Fibroblast of skin of left biceps (primary cell): ENCODE data around the gene PXYLP1.

Experiments
- DNase-seq, 2 experiments: peaks; one replicate each; pipeline ENCODE4 v3.0.0-alpha.2; 2013; ENCODE audit warnings: low read depth in 2 of 2

Gene PXYLP1

DNA sequence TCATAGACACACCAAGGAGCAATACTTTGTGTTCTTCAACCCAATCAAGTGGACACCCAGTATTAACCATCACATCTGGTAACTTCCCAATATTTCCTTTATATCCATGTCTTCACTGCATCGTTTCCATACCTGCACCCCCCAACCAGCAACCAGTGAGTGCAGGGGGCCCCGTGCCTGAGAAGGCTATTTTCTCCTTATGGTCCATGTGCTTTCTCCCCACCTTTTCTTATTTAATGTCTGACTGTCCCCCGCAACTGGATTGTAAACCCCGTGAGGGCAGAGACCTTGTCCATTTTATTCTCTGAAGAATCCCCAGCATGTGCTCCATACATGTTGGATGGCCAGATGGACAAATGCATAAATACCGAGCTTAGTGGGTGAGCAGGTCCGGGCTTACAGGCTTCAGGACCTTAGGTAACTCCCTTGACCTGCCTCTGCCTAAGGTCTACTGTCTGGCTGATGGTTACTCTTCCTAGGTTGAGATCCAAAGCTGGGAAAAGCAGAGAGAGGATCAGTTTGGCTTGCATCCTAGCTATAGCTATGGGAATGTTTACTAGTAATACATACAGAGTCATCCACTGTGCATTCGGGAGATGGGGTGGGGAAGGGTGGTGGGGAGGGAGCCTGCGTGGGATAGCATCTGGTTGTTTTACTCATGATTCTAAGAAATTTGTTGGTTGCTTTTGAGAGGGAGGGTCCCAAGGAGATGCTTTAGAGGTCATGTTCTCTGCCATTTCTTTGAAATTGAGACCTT, 41.5 kb downstream of the PXYLP1 start:
- DNase-seq = no peak

DNA sequence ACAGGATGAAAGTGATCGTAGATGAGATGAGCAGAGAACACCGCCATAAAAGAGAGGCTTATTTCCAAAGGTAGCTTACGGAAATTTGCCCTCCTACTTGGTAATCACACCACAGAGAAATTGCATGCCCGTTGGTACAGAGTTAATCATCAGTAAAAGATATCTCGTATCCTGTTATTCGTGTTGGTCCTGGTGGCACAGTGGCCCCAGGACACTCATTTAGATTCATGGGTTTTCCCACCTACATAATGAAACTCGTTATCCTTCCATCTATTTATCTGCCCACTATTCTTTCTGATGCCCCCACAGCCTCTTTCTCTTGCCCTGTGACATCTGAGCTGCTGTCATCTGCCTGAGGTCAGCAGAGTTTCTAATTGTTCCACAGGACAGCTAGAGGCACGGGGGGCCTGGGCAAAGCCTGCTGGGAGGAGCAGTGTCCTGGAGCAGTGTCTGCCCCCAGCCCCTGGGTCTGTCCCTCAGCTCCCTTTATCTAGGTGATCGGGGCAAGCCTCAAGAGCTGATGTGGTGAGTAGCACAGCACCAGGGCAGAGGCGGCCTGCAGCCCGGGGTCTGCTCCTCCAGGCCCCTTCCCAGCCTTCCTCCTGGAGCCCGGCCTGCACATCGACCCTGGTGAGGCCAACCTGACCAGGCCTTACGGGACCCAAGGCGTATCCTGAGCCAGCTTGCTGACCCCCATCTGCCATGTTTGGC, 42.2 kb downstream of the PXYLP1 start:
- DNase-seq = no peak

DNA sequence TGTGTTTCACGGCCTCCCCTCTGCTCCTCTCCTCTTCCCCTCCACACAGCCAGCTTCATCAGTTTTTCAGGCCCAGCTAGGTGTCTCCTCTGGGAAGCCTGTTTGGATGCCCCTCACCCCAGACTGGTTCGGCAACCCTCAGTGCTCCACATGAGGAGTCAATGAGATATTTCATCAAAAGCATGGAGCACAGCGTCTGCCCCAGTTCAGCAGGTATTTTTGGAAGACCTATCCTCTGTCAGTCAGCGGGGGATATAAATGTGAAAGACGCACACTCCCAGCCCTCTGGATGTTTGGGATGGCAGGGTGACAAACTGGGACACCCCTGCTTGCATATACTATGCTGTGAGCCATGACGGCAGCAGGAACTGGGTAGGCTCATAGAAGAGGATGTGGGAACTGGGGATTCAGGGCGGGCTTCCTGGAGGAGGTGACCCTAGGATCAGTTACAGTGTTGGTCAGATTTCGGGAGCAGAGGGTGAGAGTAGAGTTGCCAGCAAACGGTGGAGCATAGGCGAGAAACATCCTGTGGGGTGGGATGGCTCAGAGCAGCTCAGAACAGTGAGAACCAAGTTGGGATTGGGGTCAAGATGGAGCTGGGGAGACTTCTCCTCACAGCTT, 42.9 kb downstream of the PXYLP1 start:
- no peak for DNase-seq

GRCh38 chr3:141275032-141275422, 43.4 kb downstream of the PXYLP1 start:
- no peak for DNase-seq

DNA sequence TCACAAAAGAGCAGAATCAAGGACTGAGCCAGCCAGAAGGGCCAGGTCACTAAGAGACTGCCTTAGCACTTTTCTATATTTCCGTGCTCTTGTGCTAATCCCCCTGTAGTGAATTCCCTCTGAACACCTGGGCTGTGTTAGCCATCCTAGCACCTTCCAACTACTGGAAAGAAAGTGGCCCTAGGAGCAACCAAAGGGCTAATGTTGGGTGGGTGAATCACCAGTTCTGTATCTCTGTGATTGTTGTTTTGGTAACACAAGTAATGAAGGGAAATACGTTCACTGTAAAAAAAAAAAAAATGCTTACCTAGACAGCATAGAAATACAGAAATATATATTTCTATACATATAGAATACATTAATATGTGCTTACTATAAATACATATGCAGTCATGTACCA, 43.9 kb downstream of the PXYLP1 start:
- DNase-seq = no peak

DNA sequence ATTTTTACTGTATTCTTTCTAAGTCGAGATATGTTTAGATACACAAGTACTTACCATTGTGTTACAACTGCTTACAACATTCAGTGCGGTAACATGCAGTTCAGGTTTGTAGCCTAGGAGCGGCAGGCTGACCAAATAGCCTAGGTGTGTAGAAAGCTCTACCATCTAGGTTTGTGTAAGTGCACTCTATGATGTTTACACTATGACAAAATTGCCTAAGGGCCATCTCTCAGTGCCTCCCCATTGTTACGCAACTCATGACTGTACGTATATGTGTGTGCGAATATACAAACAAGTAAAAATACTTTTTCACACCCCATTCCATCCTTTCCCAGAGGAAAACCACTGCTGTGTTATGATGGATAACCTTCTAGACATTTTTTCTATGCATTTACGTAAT, 44.3 kb downstream of the PXYLP1 start:
- no peak for DNase-seq

DNA sequence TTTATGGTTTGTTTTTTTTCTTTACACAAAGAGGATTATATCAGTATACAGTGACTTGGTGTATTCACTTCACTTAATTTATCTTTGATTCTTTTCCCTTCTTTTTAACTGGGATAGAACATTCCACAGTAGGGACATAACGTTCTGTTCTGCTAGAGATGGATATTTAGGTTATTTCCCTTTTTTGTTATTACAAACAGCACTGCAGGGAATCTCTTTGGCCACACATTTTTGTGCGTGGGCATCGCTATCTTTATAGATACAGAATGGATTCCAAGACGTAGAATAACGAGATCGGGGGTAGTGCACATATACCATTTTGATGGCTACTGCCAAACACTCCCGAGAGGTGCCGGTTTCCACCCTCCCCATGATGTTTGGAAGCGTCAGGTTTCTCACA, 44.8 kb downstream of the PXYLP1 start:
- DNase-seq = no peak

DNA sequence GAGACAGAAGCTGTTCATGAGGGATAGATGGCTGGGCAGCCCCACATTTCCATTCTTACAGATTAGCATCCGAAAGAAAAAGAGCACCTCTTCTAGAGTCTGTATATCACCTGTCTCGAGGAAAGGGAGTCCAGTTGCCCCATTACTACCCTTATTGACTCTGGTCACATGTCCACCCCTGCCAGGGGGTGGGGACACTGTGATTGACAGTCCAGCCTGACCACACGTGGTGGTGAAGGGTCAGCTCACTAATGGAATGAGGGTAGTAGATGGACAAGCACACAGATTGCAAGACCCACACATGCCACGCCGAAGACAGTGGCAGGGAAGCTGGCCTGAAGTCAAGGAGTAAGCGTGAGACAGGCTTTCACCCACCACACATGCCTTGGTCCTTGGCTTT, 45.8 kb downstream of the PXYLP1 start:
- DNase-seq = no peak

- DNase-seq = no peak
These were observed 46.8 kb downstream of the PXYLP1 start for GRCh38 chr3:141278196-141279076.

- no peak for DNase-seq
These were observed 47.7 kb downstream of the PXYLP1 start for GRCh38 chr3:141279077-141279967.

- DNase-seq = no peak
These were observed 48.5 kb downstream of the PXYLP1 start for GRCh38 chr3:141280086-141280485.

DNA sequence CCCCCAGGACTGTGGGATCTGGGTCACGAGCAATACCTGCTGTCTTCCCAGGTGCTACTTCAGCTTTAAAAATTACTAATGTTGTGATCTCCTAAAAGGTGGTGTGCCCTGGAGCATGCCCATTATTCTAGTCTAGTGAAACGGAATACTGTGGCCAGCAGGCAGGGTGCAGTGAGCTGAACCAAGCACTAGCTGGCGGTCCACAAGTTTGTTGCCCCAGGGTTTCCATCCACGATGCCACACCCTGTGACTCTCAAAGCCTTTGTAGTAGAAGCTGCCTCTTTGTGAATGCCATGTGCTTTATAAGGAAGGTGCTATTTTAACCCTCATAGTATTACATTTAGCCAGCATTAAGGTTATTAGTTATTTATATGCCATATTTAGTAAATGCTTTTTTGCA, 49.1 kb downstream of the PXYLP1 start:
- no peak for DNase-seq

- no peak for DNase-seq
These were observed 53.9 kb downstream of the PXYLP1 start for GRCh38 chr3:141285570-141285969.

GRCh38 chr3:141286856-141287255, 55.2 kb downstream of the PXYLP1 start:
- no peak for DNase-seq

- DNase-seq = no peak
These were observed 55.7 kb downstream of the PXYLP1 start for GRCh38 chr3:141287326-141287725.

GRCh38 chr3:141288336-141288990, 56.8 kb downstream of the PXYLP1 start:
- DNase-seq = no peak

DNA sequence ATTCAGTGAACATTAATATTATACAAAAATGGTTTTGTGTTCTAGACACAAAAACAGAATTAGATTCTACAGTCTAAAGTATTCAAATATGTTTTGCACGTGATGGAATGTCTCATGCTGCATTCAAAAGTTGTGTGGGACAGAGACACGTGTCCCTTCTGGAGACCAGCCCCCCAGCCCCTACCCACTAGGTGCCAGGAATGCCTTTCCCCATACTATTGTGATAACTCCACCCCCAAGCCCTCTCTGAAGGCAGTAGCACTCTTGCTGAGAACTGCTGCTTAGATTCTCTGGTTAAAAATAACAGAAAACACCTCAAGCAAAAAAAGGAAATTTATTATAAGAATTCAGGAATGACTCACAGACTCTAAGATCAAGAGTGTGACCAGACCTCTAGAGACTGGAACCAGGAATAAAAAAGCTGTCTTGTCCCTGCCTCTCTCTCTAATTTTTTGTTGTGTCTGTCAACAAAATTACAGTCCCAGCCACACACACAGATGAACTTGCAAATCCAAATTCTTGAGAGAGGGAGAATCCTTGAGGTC, 57.7 kb downstream of the PXYLP1 start:
- no peak for DNase-seq

DNA sequence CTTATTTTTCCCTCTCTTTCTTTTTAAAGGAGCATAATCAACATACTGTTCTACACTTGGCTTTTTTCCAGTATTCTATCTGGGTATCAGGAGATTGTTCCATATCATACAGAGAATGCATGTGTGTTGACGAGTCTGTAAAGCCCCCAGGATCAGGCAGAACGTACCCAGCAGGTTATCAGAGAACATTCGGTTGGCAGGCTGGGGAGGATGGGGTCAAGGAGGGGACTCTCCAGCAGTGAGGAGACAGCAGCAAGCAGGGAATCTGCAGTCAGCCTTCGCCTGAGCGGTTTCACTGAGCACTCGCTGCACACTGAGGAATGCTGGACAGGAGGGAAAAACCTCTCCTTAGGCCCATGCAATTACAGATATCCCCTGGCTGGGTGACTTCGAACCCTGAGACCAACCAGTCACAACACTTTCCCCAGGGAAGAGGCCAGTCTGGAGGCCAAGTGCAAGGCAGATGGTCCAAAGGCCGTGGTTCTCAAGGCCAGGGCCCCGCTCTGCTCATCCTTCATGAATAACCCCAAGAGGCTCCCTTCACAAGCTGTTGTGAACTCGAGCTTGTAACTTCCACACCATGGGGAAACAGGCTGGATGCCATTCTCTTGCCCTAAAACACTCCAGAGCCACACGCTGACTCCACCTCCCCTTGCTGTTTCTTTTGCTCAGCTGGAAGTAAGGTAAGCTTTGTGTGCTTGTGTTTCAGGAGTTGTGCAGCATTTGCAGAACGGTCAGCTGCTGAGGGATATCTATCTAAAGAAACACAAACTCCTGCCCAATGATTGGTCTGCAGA, 60.1 kb downstream of the PXYLP1 start:
- DNase-seq = no peak

- DNase-seq = no peak
These were observed 60.9 kb downstream of the PXYLP1 start for GRCh38 chr3:141292356-141293058.
